Activated B cell treated with CpG ODN at 0.5 μM for 24 hours (primary cell): ENCODE results near the gene MS4A6E. TPM values are rescaled to one million over a fixed set of nuclear protein-coding genes. Genes with fewer than 3 reads are reported as not detected.

Experiments used
- ATAC-seq: fragments of 200-7000 bp; cut with Tn5 transposase; one replicate; pipeline ENCODE4 v1.10.0; 2021; ENCODE audit warnings: low read depth, mild to moderate bottlenecking, moderate library complexity
- CTCF ChIA-PET: fragments of 350-600 bp; sonication (Branson Sonifier 250); formaldehyde crosslinking; loops from one replicate; lab custom pipeline; 2021; ENCODE audit warnings: antibody characterized with exemption; lab: Charles Lee
- POLR2A ChIA-PET: fragments of 350-600 bp; sonication (Branson Sonifier 250); formaldehyde crosslinking; loops from one replicate; lab custom pipeline; 2021; ENCODE audit warnings: antibody characterized with exemption; lab: Charles Lee
- DNase-seq: peaks from one replicate; pipeline ENCODE4 v3.0.0; 2022
- H3K27ac Mint-ChIP-seq: one replicate; pipeline ENCODE4 v1.8.0; 2020; ENCODE audit warnings: mixed read lengths
- H3K27me3 Mint-ChIP-seq: one replicate; pipeline ENCODE4 v1.8.0; 2021; ENCODE audit warnings: mixed read lengths
- H3K36me3 Mint-ChIP-seq: one replicate; pipeline ENCODE4 v1.8.0; 2021; ENCODE audit warnings: low read depth, mixed read lengths
- H3K4me1 Mint-ChIP-seq: one replicate; pipeline ENCODE4 v1.8.0; 2021; ENCODE audit warnings: mixed read lengths
- H3K4me3 Mint-ChIP-seq: one replicate; pipeline ENCODE4 v1.8.0; 2020; ENCODE audit warnings: mild to moderate bottlenecking, mixed read lengths
- H3K9me3 Mint-ChIP-seq: one replicate; pipeline ENCODE4 v1.8.0; 2020; ENCODE audit warnings: mixed read lengths
- CTCF ChIP-seq: fragments of 200-600 bp; IDR thresholded peaks from one replicate; pipeline ENCODE4 v1.8.0; 2022; ENCODE audit warnings: antibody characterized with exemption, mild to moderate bottlenecking
- intact Hi-C: fragments of 100-400 bp; cut with micrococcal nuclease; formaldehyde crosslinking; loops from one replicate; pipeline ENCODE4 v1.15.1; 2024
- total RNA-seq: library from RNA; stranded (reverse); gene quantifications from 2 replicates; pipeline ENCODE4 v1.2.3, GENCODE V29; 2022

The MS4A6E gene
- total RNA-seq, 1 donor from 2014 or later = not detected

GRCh38 chr11:60370252-60370810 is 43.3 kb downstream of the MS4A6E start:
- CTCF ChIA-PET = interaction anchor here (0.9 to 1.2 kb wide), 2 partner anchors 101 to 108 kb away, joined by 3 to 4 read pairs; no protein-coding TSS in a partner anchor
- Mint-ChIP-seq H3K4me3 (no peak overlapping the region), H3K27ac (peak overlapping the region; percentile 90), H3K9me3 (peaks cover 4% of the 10 kb centered on the region), H3K27me3 (no peaks in the 10 kb centered on the region), H3K4me1 (peaks cover 97% of the 10 kb centered on the region), H3K36me3 (peaks cover 29% of the 10 kb centered on the region)
- ATAC-seq (no peak), DNase-seq (no peak)
- POLR2A ChIA-PET = interaction anchor here (1.1 to 18.0 kb wide), 7 partner anchors 8 to 113 kb away, joined by 3 to 800 read pairs (median 6); partner anchors contain the start of genes MS4A1 and MS4A7
- intact Hi-C loops = no loop called here
- TF ChIP-seq CTCF = no peak

GRCh38 chr11:60370811-60371298 is 43.8 kb downstream of the MS4A6E start:
- H3K36me3 Mint-ChIP-seq = peaks cover 29% of the 10 kb centered on the region
- CTCF ChIA-PET = interaction anchor here (0.9 to 1.2 kb wide), 2 partner anchors 101 to 107 kb away, joined by 3 to 4 read pairs; no protein-coding TSS in a partner anchor
- ATAC-seq (no peak), DNase-seq (no peak)
- POLR2A ChIA-PET = interaction anchor here (1.1 to 18.0 kb wide), 6 partner anchors 8 to 113 kb away, joined by 3 to 800 read pairs (median 6); partner anchors contain the start of genes MS4A1 and MS4A7
- intact Hi-C loops = no loop called here
- H3K9me3 Mint-ChIP-seq = peaks cover 4% of the 10 kb centered on the region
- no peak overlapping the region for H3K4me3 Mint-ChIP-seq
- no peaks in the 10 kb centered on the region for H3K27me3 Mint-ChIP-seq
- no peak for TF ChIP-seq CTCF
- H3K4me1 Mint-ChIP-seq = peaks cover 96% of the 10 kb centered on the region
- H3K27ac Mint-ChIP-seq = peak overlapping the region; percentile 25

DNA sequence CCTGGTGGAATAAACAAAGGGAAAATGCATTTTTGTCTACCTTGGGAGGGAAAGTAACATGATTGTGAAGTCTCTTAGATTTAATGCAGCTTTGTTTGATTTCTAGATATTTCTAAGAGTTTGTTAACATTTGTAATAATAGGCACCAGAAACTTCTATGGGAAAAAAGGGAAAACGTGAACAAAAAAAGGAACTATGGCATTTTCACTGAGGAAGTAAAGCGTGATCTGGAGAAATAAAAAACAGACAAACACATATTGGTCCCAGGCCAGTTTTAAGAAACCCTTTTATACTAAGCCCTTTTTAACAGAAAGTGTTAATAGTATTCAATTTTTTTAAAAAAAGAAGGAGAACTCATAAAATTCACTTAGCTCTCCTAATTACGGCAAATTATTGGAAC is 44.3 kb downstream of the MS4A6E start:
- no peak overlapping the region for H3K27ac Mint-ChIP-seq
- ChIA-PET CTCF (interaction anchor here (0.9 to 1.2 kb wide), 2 partner anchors 100 to 107 kb away, joined by 3 to 4 read pairs; no protein-coding TSS in a partner anchor), POLR2A (interaction anchor here (1.1 to 18.0 kb wide), 5 partner anchors 26 to 112 kb away, joined by 3 to 800 read pairs (median 6); partner anchors contain the start of gene MS4A1)
- no peak overlapping the region for H3K4me3 Mint-ChIP-seq
- H3K27me3 Mint-ChIP-seq = no peaks in the 10 kb centered on the region
- peaks cover 96% of the 10 kb centered on the region for H3K4me1 Mint-ChIP-seq
- DNase-seq (no peak), ATAC-seq (no peak)
- TF ChIP-seq CTCF = no peak
- H3K9me3 Mint-ChIP-seq = peaks cover 4% of the 10 kb centered on the region
- H3K36me3 Mint-ChIP-seq = peaks cover 26% of the 10 kb centered on the region
- intact Hi-C loops = no loop called here

- DNase-seq = no peak
- ChIA-PET CTCF (no interaction called here), POLR2A (interaction anchor here (0.7 to 18.0 kb wide), 5 partner anchors 26 to 112 kb away, joined by 3 to 800 read pairs (median 7); partner anchors contain the start of gene MS4A1)
- ATAC-seq = no peak
- TF ChIP-seq CTCF = no peak
- H3K27ac Mint-ChIP-seq = peak overlapping the region; percentile 2
- intact Hi-C loops = no loop called here
- H3K4me3 Mint-ChIP-seq = no peak overlapping the region
- peaks cover 4% of the 10 kb centered on the region for H3K9me3 Mint-ChIP-seq
- H3K27me3 Mint-ChIP-seq = no peaks in the 10 kb centered on the region
- peaks cover 25% of the 10 kb centered on the region for H3K36me3 Mint-ChIP-seq
- H3K4me1 Mint-ChIP-seq = peaks cover 97% of the 10 kb centered on the region
Measured at GRCh38 chr11:60371854-60372253, 44.8 kb downstream of the MS4A6E start.

- no peak for ATAC-seq
- Mint-ChIP-seq H3K27me3 (no peaks in the 10 kb centered on the region), H3K27ac (peak overlapping the region; percentile 50), H3K36me3 (peaks cover 19% of the 10 kb centered on the region), H3K4me3 (no peak overlapping the region), H3K9me3 (peaks cover 4% of the 10 kb centered on the region), H3K4me1 (peaks cover 97% of the 10 kb centered on the region)
- ChIA-PET POLR2A (interaction anchor here (0.5 to 18.0 kb wide), 4 partner anchors 20 to 99 kb away, joined by 3 to 800 read pairs (median 4); partner anchors contain the start of gene MS4A1), CTCF (interaction anchor here (1.9 kb wide), 1 partner anchor 10 kb away, joined by 6 read pairs; no protein-coding TSS in a partner anchor)
- DNase-seq = no peak
- intact Hi-C loops = no loop called here
- TF ChIP-seq CTCF = no peak
Measured at GRCh38 chr11:60372767-60373166, 45.7 kb downstream of the MS4A6E start.
